Amygdala (tissue), 56 donors: Measurements from ENCODE around the gene FAM13C.
A peak's percentile ranks its signal among the peaks of the same experiment; 100 is the strongest.

ENCODE experiments used
- DNase-seq, 56 donors: peaks; one replicate each; lab custom pipeline; 2025; lab: John Stamatoyannopoulos, UW

Gene FAM13C

GRCh38 chr10:59320355-59320754 is 42.0 kb downstream of the FAM13C start:
- DNase-seq, result peak in 5 of 56 donors; percentile 14 to 32 (median 27)

DNA sequence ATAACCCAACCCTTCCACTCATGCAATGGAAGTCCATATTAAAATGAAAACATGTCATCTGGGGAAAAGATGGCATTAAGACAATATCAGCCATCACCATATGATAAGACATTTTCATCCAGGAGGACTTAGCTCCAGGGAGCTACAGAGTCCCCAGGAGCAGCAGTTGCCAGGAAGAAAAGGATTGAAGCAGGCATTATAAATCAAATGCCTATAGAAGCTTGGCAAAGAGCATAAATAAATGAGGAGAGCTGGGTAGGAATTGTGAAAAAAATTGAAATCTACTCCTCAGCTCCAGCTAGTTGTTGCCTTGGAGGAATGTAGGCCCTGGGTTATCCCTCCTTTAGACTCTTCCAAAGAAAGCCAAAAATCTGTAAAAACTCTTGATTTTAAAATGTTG is 42.5 kb downstream of the FAM13C start:
- DNase-seq, result no peak

DNA sequence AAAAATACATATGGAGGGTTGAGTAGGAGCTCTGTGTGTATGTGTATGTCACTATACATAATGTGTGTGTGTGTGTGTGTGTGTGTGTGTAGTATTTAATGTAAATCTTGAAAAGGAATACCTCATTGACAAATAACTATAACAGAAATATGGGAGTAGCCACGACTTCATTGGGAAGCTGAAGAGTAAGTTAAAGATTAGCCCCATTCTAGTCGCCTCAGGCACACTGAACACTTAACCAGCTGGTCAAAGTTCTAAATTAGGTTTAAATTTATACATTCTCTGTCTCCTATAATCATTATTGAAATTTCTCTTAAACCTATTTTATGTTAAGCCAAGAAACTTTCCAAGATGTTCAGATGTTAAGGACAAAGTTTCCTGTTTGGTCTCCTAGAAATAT is 45.3 kb downstream of the FAM13C start:
- DNase-seq, result no peak

GRCh38 chr10:59315465-59315864 is 46.9 kb downstream of the FAM13C start:
- DNase-seq, result no peak

- no peak for DNase-seq
Measured at GRCh38 chr10:59314268-59314667, 48.1 kb downstream of the FAM13C start.

DNA sequence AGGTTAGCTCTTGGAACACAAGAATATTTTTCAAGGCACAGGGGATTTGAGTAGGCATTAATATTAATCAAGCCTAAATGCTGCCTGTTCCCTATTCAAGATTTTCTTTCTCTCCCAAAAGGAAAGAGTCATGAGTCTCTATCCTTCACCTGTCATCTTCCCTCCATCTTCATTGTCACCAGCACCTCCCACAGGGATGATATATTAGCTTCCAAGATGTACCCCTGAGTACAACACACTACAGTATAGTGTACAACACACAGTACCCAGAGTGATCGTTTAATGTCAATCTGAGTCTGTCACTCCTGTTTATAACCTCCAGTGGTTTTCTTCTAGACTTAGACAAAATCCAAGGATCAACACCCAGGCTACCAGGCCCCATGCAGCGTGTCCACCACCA is 50.1 kb downstream of the FAM13C start:
- no peak for DNase-seq

DNA sequence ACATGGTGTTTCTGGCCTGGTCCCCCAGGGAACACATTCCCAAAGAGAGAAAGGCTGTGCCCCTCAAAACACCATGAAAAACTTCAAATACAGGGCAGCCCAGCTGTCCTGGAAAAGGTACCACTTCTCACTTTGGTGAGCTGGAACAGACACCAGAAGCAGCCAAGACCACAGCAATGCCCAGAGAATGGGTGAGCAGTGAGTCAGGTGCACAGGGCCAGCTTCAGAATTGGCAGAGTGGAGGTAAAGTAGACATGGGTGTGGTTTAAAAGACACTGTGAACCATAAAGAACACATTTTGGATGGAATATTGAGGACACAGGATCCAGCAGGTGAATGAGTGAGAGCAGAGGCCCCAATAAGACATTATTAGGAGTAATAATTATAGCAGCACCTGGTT is 51.3 kb downstream of the FAM13C start:
- no peak for DNase-seq

GRCh38 chr10:59310324-59310914 is 51.9 kb downstream of the FAM13C start:
- DNase-seq, result no peak

DNA sequence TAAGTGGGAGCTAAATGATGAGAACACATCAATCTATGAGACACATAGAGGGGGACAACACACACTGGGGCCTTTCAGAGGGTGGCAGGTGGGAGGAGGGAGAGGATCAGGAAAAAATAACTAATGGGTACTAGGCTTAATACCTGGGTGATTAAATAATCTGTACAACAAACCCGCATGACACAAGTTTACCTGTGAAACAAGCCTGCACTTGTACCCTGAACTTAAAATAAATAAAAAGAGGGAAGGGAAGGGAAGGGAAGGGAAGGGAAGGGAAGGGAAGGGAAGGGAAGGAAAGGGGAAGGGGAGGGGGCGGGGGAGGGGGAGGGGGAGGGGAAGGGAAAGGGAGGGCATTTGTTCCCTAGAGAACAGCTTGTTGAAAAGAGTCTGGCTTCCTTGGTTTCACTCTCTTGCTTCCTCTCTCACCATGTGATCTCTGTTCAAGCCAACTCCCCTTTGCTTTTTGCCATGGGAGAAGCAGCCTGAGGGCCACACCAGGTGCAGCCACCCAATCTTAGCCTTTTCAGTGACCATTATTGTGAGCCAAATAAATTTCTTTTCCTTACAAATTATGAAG is 57.7 kb downstream of the FAM13C start:
- no peak for DNase-seq

DNA sequence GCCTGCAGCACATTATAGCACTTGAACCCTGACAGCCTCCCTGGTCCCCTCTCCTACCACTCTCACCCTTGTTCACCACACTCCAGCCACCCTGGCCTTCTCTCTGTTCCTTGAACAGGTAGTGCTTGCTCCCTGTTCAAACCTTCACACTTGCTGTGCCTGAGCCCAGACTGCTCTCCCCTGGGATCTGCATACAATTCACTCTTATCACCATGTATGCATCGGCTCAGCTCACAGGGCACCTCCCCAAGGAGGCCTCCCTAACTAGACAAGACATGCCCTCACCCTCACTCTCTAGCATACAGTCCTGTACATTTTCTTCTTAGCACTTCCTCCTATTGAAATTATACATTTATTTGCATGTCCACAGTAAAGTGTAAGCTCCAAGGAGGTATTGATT is 59.3 kb downstream of the FAM13C start:
- no peak for DNase-seq

DNA sequence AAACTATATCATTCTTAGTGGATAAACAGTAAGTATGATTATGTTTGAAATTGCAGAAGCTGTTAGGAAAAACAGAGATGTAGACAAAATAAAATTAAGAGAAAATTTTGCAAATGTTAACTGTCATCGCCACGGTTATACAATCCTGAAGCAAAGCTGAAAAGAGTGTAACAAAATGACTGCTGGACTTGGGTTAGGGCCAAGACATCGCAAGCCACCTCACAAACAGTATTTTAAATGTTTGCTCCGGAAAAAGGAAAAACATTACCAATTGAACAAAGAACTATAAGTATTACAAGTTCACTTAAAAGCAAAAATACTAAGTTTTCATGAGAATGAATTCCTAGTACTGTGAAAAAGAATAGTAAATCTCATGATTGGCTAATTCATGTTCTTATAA is 60.0 kb downstream of the FAM13C start:
- DNase-seq, result no peak

DNA sequence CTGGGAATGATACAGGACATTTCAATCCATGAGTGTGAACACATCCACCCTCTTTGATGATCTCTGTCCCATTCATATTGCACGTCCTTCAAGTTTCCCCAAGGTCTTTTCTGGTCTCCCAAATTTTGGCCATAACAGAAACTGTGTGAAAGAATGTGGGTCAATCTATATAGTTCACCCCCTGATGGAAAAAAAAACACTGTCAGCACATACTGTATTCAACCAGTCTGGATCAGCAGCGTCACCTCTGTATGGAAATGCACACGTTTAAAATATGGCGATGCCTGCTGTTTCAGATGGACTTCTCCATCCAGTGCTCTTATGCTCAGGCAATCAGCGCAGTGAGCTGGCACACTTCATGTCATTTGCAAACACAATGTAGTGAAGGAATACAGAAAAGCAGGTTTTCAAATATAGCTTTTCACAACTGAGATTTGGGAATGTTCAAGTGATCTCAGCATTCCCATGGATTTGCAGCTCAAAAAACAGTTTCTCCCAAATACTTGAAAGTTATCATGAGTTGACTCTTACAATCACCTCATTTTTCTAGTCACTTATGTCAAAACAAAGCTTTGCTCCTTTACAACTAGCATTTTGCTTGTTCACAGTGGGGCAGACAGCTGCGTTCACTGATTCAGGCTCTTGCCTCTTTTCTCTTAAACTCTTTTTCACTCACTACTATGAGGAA is 61.1 kb downstream of the FAM13C start:
- DNase-seq, result peak in 1 of 56 donors; percentile 6

DNA sequence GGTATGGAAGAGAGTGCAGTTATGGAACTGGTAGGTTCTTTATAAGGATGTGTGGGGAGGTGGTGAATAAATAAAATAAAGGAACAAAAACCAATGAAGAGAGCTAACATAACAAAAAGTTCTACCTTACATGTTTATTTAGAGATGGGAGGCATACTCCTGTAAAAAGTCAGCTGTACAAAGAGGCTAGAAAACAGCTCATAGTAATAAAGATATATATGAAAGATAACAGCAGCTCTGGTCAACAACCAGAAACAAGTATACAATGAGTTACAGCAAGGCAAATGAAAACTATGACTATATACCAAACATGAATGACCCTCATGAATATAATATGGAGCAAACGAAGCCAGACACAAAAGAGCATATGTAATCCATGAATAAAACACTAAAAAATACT is 62.0 kb downstream of the FAM13C start:
- DNase-seq, result no peak

- DNase-seq, result peak in 1 of 56 donors; percentile 8
Measured at GRCh38 chr10:59299933-59300332, 62.4 kb downstream of the FAM13C start.

DNA sequence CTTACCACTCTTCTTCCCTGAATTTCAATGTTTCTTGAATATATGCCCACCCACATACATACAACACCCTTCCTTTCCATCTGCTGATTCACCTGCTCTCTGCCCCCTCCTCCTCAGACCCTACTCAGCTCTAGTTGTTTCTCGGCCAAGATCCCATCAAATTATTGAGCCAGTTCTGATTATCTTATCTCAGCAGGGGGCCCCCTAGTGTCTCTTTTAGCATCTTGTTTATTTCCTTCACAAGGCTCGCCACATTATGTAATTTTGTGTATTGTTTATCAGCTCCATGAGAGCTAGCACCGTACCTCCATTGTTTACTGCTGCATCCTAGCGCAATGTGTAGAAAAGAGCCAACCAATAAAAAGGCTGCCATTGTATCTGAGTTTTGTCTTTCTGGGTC is 71.9 kb downstream of the FAM13C start:
- DNase-seq, result no peak

DNA sequence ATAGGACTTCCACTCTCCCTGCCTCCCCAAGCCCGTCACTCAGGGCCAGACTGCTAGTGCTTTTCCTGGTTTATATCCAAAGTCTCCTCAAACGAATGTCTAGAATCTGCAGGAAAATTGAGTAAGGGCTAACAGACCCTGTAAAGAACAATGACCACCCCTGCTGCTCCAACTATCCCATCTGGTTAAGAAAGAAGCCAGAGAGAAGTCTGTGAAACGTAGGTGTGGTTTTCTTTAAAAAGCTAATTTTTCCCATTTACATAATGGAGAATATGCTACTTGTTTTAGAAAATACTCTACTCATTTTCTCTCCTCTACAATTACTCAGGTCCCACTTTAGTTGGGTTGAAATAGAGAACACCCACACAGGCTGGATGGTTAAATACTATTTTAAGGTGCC is 72.5 kb downstream of the FAM13C start:
- DNase-seq, result no peak

DNA sequence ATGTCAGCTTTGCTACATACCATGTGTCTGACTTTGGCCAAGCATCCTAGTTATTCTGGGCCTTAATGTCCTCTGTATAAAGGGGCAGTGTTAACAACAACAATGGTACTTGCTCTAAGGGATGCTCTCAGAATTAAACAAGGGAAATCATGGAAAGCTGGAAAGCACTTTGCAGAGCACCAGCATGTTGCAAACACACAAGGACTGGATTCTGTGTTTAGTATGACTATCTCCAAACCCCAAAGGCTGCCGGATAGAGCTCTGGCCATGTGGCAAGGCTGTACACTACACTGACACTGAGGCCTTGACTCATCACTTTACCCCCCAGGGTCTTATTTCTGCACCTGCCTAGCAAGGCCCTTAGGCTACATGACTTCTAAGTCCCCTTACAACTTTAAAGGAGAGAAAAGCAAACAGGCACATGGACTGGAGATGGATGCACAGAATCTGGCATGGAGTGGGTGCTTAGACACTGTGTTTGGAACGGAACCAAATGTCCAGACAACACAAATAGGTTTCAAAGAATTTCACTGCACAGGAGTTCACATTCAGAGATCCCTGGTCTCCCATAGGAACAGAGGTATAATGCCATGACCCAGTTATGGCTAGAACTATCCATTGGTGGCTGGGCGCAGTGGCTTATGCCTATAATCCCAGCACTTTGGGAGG is 74.6 kb downstream of the FAM13C start:
- DNase-seq, result peak in 22 of 56 donors; percentile 15 to 85 (median 46)

- no peak for DNase-seq
Measured at GRCh38 chr10:59285848-59286247, 76.5 kb downstream of the FAM13C start.

DNA sequence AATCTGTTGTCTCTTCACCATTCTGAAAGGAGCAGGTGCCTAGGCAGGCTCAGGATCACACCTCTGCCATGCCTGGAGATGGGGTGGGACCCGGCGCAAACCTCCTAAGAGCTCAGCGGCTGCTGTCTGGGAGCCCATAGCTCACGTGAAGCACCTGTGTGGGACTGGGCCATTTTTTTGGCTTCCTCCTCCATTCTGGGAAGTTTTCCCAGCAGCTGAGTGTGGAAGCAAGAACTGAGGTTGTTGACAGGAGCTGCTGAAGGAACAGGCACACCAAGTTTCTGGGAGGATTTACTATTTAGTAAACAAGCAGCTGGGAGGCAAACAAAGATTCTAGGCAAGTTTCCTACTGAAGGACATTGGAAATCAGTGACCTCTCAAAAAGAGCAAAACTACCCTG is 77.3 kb downstream of the FAM13C start:
- DNase-seq, result peak in 10 of 56 donors; percentile 24 to 68 (median 30)

DNA sequence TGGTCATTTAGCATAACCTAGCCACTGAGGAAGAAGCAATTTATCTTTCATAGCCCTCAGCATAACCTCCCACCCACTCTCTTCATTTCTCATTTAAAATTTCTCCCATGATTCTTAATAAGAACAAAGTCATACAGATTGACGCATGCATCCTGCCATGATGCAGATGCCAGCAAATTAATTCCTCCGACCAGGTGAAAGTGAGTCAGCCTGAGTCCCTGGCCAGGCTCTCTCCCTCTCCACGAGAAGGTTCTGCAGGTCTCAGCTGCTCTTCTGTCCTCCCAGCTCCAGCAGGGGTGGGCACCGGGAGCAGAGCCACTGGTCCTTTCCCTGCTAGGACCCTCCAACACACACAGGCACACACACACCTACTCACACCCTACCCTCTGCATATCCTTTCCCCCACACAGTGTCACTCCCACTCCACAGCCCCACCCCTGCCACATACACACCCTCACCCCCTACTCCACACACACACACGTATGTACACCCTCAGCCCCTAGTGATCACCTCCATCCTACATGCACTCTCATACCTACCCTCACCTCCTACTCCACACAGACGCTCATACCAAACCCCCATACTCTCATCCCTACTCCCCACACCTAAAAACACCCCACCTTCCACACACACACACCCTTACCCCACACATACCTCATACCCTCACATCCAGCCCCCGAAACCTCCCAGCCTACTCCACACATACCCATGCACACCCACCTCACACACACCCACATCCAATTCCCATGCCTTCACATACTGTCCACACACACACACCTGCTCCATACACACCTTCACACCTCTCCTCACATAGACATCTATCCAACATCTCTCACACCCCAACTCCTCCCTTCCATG is 78.0 kb downstream of the FAM13C start:
- no peak for DNase-seq
